Testis (tissue), 2 donors: Measurements from ENCODE around the gene HLA-DOA.

Experiments
- POLR2A ChIP-seq: fragments of 450-650 bp; IDR thresholded peaks from one replicate; pipeline ENCODE4 v1.6.1; 2017; ENCODE audit warnings: antibody characterized with exemption, mild to moderate bottlenecking, moderate library complexity
- TF ChIP-seq, protein P1 (sequence below), 3 experiments: fragments of 450-650 bp in 2 of 3; fragments of 200-600 bp in 1 of 3; sonication (generic) in 1 of 3; IDR thresholded peaks; one replicate each; pipeline ENCODE4 v1.5.1; 2016 to 2019; ENCODE audit warnings: antibody characterized with exemption in 3 of 3, mild to moderate bottlenecking in 2 of 3, moderate library complexity in 1 of 3

DNA sequence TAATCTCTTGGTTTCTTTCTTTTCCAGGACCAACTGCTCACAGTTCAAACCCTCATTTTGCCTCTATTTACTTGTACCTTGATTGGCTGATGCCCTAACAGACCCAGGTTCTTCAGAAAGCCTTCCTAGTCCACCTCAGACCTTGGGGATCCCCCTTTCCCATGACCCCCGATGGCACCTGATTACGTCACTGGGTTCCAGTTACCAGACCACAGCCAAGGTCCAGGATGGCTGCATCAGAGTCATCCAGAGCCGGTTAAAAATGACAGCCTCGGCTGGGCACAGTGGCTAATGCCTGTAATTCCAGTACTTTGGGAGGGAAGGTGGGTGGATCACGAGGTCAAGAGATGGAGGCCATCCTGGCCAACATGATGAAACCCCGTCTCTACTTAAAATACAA, 4.5 kb downstream of the HLA-DOA start:
- TF ChIP-seq, protein P1, sequence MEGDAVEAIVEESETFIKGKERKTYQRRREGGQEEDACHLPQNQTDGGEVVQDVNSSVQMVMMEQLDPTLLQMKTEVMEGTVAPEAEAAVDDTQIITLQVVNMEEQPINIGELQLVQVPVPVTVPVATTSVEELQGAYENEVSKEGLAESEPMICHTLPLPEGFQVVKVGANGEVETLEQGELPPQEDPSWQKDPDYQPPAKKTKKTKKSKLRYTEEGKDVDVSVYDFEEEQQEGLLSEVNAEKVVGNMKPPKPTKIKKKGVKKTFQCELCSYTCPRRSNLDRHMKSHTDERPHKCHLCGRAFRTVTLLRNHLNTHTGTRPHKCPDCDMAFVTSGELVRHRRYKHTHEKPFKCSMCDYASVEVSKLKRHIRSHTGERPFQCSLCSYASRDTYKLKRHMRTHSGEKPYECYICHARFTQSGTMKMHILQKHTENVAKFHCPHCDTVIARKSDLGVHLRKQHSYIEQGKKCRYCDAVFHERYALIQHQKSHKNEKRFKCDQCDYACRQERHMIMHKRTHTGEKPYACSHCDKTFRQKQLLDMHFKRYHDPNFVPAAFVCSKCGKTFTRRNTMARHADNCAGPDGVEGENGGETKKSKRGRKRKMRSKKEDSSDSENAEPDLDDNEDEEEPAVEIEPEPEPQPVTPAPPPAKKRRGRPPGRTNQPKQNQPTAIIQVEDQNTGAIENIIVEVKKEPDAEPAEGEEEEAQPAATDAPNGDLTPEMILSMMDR (IDR thresholded peaks at IDR 0.05) = no peak
- no peak for TF ChIP-seq POLR2A
